Activated T-cell treated with anti-CD3 and anti-CD28 coated beads, Interleukin-2, amount 50 U/mL, for 72 hours (primary cell): ENCODE measurements around the gene CLPTM1L. TPM values are rescaled to one million over a fixed set of nuclear protein-coding genes. Genes with fewer than 3 reads are reported as not detected.
"Not testable (repeated sequence)": the region's sequence is repeated elsewhere in the genome, so short reads cannot be mapped to it uniquely, and the experiment has no call there.

ENCODE experiments used
- ATAC-seq, 2 donors: fragments of 150-1000 bp; cut with Tn5 transposase; replicated peaks in 1 of 2; 2 replicates each; pipeline ENCODE4 v1.10.0; 2021; ENCODE audit warnings: moderate library complexity in 2 of 2, mild to moderate bottlenecking in 1 of 2
- DNase-seq, 2 donors: peaks; one replicate each; pipeline ENCODE4 v3.0.0; 2021 to 2022; ENCODE audit warnings: mixed read lengths in 1 of 2
- H3K27ac Mint-ChIP-seq: one replicate; pipeline ENCODE4 v1.8.0; 2022; ENCODE audit warnings: mild to moderate bottlenecking, moderate library complexity, mixed read lengths
- H3K27me3 Mint-ChIP-seq: one replicate; pipeline ENCODE4 v1.8.0; 2022; ENCODE audit warnings: low read depth, mixed read lengths
- H3K36me3 Mint-ChIP-seq, 2 donors: one replicate each; pipeline ENCODE4 v1.8.0; 2022; ENCODE audit warnings: mixed read lengths in 2 of 2, mild to moderate bottlenecking in 1 of 2; ENCODE audit not compliant: insufficient read depth in 2 of 2
- H3K4me1 Mint-ChIP-seq: one replicate; pipeline ENCODE4 v1.8.0; 2022; ENCODE audit warnings: low read depth, mixed read lengths
- H3K4me3 Mint-ChIP-seq, 2 donors: one replicate each; pipeline ENCODE4 v1.8.0; 2022; ENCODE audit warnings: mild to moderate bottlenecking in 2 of 2, mixed read lengths in 2 of 2, moderate library complexity in 2 of 2
- H3K9me3 Mint-ChIP-seq, 2 donors: one replicate each; pipeline ENCODE4 v1.8.0; 2022; ENCODE audit warnings: mixed read lengths in 2 of 2
- total RNA-seq, 2 donors: library from RNA; stranded (reverse); gene quantifications; one replicate each; pipeline ENCODE4 v1.2.3, GENCODE V29; 2022

The CLPTM1L gene
- total RNA-seq, 2 donors from 2014 or later, result 78.6 to 80.2 TPM

DNA sequence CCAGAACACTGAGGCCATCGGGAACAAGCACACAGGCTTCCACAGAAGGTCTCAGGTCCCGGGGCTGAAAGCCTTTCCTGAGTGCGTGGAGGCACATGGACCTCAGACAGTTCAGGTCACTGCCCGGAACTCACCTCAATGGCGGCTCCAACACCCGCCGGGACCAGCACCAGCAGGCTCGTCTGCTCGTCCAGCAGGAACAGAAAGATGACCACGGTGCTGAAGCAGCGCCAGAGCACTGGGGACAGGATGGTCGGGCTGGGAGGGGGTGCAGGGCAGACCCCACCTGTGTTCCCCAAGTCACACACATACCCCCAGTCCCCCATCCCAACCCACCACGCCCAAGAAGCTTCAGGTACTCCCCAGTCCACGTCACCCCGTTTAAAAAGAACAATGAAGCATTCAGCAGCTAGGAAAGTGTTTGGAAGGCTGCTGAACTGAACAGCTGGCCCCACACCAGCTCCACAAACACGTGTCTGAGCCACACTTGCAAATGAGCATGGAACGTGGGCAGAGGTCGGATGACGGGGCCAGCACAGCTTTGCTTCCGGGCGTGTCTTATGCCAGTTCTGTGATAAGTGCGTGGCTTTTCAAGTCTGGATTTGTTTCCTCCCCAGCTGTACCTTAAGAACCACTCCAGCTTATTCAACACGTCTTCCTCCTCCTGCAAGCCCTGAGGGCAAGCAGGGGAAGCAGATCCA is 14.6 kb downstream of the CLPTM1L start:
- no peaks in the 10 kb centered on the region for H3K9me3 Mint-ChIP-seq
- H3K36me3 Mint-ChIP-seq, result peaks cover 2% of the 10 kb centered on the region in 2 donors
- no peak overlapping the region for H3K27ac Mint-ChIP-seq
- no peak for DNase-seq
- ATAC-seq, result no peak
- no peaks in the 10 kb centered on the region for H3K27me3 Mint-ChIP-seq
- H3K4me3 Mint-ChIP-seq, result no peak overlapping the region
- H3K4me1 Mint-ChIP-seq, result no peaks in the 10 kb centered on the region

- no peak overlapping the region for H3K4me3 Mint-ChIP-seq
- H3K4me1 Mint-ChIP-seq, result no peaks in the 10 kb centered on the region
- H3K36me3 Mint-ChIP-seq, result peaks cover 2% of the 10 kb centered on the region in 2 donors
- H3K9me3 Mint-ChIP-seq, result no peaks in the 10 kb centered on the region
- no peaks in the 10 kb centered on the region for H3K27me3 Mint-ChIP-seq
- H3K27ac Mint-ChIP-seq, result no peak overlapping the region
- ATAC-seq, result no peak
- no peak for DNase-seq
Observed at GRCh38 chr5:1329111-1329579, 15.8 kb downstream of the CLPTM1L start.

DNA sequence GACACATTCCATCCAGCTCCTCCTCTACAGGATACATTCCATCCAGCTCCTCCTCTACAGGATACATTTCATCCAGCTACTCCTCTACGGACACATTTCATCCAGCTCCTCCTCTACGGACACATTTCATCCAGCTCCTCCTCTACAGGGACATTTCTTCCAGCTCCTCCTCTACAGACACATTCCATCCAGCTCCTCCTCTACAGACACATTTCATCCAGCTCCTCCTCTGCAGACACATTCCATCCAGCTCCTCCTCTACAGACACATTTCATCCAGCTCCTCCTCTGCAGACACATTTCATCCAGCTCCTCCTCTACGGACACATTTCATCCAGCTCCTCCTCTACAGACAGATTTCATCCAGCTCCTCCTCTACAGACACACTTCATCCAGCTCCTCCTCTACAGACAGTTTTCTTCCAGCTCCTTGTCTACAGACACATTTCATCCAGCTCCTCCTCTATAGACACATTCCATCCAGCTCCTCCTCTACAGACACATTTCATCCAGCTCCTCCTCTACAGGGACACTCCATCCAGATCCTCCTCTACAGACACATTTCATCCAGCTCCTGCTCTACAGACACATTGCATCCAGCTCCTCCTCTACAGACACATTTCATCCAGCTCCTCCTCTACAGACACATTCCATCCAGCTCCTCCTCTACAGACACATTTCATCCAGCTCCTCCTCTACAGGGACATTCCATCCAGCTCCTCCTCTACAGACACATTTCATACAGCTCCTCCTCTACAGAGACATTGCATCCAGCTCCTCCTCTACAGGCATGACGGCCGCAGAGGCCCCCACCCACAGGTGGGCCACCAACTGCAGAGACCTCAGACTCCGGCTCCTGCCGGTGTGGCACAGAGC is 16.4 kb downstream of the CLPTM1L start:
- H3K27me3 Mint-ChIP-seq, ATAC-seq, H3K9me3 Mint-ChIP-seq, DNase-seq, H3K4me1 Mint-ChIP-seq, H3K36me3 Mint-ChIP-seq, H3K4me3 Mint-ChIP-seq: not testable (repeated sequence)
- H3K27ac Mint-ChIP-seq, result peak overlapping the region; percentile 9

GRCh38 chr5:1326901-1327756 is 17.8 kb downstream of the CLPTM1L start:
- ATAC-seq, H3K27ac Mint-ChIP-seq, H3K9me3 Mint-ChIP-seq: not testable (repeated sequence)

GRCh38 chr5:1326532-1326875 is 18.4 kb downstream of the CLPTM1L start:
- not testable (repeated sequence) for H3K4me1 Mint-ChIP-seq, H3K4me3 Mint-ChIP-seq, H3K9me3 Mint-ChIP-seq, H3K36me3 Mint-ChIP-seq, H3K27me3 Mint-ChIP-seq, H3K27ac Mint-ChIP-seq, DNase-seq, ATAC-seq

More at GRCh38 chr5:1326901-1327756, 17.8 kb downstream of the CLPTM1L start:
- H3K36me3 Mint-ChIP-seq, H3K27me3 Mint-ChIP-seq, H3K4me1 Mint-ChIP-seq, H3K4me3 Mint-ChIP-seq, DNase-seq: not testable (repeated sequence)

DNA sequence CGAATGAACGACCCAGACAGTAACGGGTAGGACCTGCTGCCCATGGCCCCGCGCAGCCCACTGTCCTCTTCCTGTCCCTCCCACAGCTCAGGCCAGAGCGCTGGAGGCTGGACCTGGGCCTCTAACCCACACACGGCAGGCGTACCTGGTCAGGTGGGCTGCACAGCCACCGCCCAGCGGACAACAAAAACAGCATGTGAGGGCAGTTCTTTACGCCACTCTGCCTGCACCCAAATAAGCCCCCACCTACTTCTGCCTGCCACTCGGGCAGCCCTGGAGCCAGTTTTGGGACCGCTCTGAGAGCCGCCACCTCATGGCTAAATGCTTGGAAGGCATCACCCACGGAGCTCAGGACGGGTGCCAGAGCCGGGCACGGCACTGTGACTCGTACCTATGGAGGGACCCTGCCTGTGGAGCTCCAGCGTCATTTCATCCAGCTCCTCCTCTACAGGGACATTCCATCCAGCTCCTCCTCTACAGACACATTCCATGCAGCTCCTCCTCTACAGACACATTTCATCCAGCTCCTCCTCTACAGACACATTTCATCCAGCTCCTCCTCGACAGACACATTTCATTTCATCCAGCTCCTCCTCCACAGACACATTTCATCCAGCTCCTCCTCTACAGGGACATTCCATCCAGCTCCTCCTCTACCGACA is 18.9 kb downstream of the CLPTM1L start:
- Mint-ChIP-seq H3K27me3 (no peaks in the 10 kb centered on the region), H3K4me1 (no peaks in the 10 kb centered on the region), H3K27ac (no peak overlapping the region), H3K9me3 (no peaks in the 10 kb centered on the region), H3K4me3 (no peak overlapping the region), H3K36me3 (peaks cover 2 to 8% of the 10 kb centered on the region in 2 donors)
- no peak for ATAC-seq
- no peak for DNase-seq

DNA sequence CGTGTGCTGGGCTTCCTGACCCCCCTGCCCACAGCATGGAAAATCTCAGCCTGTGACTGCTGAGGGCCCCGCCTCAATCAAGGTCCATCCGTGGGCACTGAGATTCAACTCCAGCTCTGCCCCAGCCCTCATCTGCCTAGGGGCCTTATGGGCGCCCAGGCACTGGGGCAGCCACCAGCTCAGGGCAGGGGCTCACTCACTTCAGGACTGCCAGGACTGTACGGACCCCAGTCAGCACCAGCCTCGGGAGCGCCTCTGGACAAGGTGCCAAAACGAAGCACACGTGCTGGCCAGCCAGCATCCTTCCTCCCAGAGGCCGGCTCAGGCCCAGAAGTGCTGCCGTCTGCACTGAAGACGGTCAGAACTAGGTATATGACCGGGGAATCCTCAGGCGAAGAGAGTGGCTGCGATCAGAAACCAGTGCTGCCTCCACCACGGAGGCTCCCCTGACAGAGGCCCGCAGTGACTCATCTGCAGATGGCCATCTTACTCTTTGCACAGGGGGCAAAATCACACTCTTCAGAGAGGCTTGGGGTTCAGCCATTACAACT is 19.6 kb downstream of the CLPTM1L start:
- no peak overlapping the region for H3K4me3 Mint-ChIP-seq
- ATAC-seq (no peak), DNase-seq (no peak)
- no peaks in the 10 kb centered on the region for H3K27me3 Mint-ChIP-seq
- H3K27ac Mint-ChIP-seq, result no peak overlapping the region
- H3K9me3 Mint-ChIP-seq, result no peaks in the 10 kb centered on the region
- H3K4me1 Mint-ChIP-seq, result no peaks in the 10 kb centered on the region
- H3K36me3 Mint-ChIP-seq, result peaks cover 2 to 12% of the 10 kb centered on the region in 2 donors

- no peaks in the 10 kb centered on the region for H3K9me3 Mint-ChIP-seq
- H3K36me3 Mint-ChIP-seq, result peaks cover 2 to 15% of the 10 kb centered on the region in 2 donors
- H3K4me1 Mint-ChIP-seq, result no peaks in the 10 kb centered on the region
- no peak overlapping the region for H3K4me3 Mint-ChIP-seq
- DNase-seq (no peak), ATAC-seq (no peak)
- no peak overlapping the region for H3K27ac Mint-ChIP-seq
- no peaks in the 10 kb centered on the region for H3K27me3 Mint-ChIP-seq
Observed at GRCh38 chr5:1324719-1325190, 20.1 kb downstream of the CLPTM1L start.

DNA sequence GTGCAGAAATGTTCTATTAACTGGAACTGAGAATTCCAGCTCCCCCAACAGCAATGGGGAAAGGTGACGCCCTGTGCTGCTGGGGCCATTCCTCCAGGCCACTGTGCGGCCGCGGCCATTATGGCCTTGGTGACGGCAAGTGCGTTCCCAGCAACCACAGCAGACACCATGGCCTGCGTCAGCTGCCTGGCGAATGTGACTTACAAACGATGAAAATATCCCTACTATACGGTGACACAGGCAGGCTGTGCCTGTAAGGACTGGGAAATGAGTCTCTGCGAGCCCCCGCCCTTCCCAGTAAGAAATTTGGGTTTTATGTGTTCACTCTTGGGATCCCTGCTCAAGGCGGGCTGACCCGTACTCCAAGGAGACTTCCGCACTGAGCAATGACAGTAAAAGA is 20.6 kb downstream of the CLPTM1L start:
- H3K27me3 Mint-ChIP-seq, result no peaks in the 10 kb centered on the region
- H3K9me3 Mint-ChIP-seq, result no peaks in the 10 kb centered on the region
- ATAC-seq, result no peak
- no peak overlapping the region for H3K27ac Mint-ChIP-seq
- no peaks in the 10 kb centered on the region for H3K4me1 Mint-ChIP-seq
- no peak for DNase-seq
- H3K4me3 Mint-ChIP-seq, result no peak overlapping the region
- H3K36me3 Mint-ChIP-seq, result peaks cover 2 to 15% of the 10 kb centered on the region in 2 donors

- Mint-ChIP-seq H3K27me3 (no peaks in the 10 kb centered on the region), H3K9me3 (no peaks in the 10 kb centered on the region), H3K4me1 (no peaks in the 10 kb centered on the region), H3K4me3 (no peak overlapping the region), H3K27ac (no peak overlapping the region), H3K36me3 (peaks cover 2 to 15% of the 10 kb centered on the region in 2 donors)
- ATAC-seq (no peak), DNase-seq (no peak)
Observed at GRCh38 chr5:1323803-1324173, 21.1 kb downstream of the CLPTM1L start.

DNA sequence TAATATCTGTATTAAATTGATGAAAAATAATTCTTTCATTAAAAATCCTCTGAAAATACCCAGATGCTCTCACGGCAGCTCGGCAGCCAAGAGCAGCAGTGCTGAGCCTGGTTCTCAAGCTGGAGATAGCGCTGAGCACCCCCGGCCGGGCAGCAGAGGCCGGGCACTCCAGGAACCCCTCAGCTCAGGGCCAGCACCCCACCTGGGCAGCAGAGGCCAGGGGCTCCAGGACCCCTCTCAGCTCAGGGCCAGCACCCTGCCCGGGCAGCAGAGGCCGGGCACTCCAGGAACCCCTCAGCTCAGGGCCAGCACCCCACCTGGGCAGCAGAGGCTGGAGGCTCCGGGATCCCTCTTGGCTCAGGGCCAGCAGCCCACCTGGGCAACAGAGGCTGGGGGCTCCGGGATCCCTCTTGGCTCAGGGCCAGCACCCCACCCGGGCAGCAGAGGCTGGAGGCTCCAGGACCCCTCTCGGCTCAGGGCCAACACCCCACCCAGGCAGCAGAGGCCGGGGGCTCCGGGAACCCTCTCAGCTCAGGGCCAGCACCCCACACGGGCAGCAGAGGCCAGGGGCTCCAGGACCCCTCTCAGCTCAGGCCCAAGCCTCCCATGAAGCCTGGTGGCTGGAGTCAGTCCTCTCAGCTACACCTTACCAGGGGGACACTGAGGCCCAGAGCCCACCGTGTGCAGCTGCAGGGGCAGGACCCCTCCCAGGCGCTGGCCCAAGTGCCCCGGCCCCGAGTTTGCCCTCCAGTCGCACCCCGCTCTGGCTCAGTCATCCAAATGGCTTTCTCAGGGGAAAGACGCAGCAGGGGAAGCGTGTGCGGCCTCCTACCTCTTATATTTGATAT is 21.7 kb downstream of the CLPTM1L start:
- no peaks in the 10 kb centered on the region for H3K9me3 Mint-ChIP-seq
- H3K27ac Mint-ChIP-seq, result no peak overlapping the region
- peaks cover 2 to 15% of the 10 kb centered on the region in 2 donors for H3K36me3 Mint-ChIP-seq
- DNase-seq (no peak), ATAC-seq (no peak)
- H3K27me3 Mint-ChIP-seq, result no peaks in the 10 kb centered on the region
- H3K4me3 Mint-ChIP-seq, result no peak overlapping the region
- H3K4me1 Mint-ChIP-seq, result no peaks in the 10 kb centered on the region
